ENCODE data around the gene TK1. TPM values are rescaled to one million over a fixed set of nuclear protein-coding genes. Genes with fewer than 3 reads are reported as not detected.

Gene TK1
- polyA plus RNA-seq, 1 of the 3 experiments (the other 2 are of a cell fraction): 112 TPM

- Histone ChIP-seq H3K36me3 (replicated peaks in 1 of 2; ENCODE audit: control insufficient read depth in 1 of 2, insufficient read depth in 2 of 2, low read length in 1 of 2) (no peaks in the 10 kb centered on the region), H2AFZ (ENCODE audit: low read depth) (no peak overlapping the region), H3K9me2 (no peaks in the 10 kb centered on the region), H3F3A (replicated peaks; ENCODE audit: insufficient read depth) (peaks cover 3% of the 10 kb centered on the region), H3K79me2 (ENCODE audit: insufficient read depth) (no peaks in the 10 kb centered on the region), H3K27ac (ENCODE audit: low read depth in 2 of 2, low read length in 1 of 2) (no peak overlapping the region), H3K27me3 (ENCODE audit: insufficient read depth) (no peaks in the 10 kb centered on the region), H3K4me1 (ENCODE audit: control insufficient read depth in 1 of 2, insufficient read depth in 2 of 2, low read depth in 1 of 2, low read length in 1 of 2) (peaks cover 4 to 19% of the 10 kb centered on the region in 2 experiments; a peak in 2 of 4 replicates), H3K9me3 (no peaks in the 10 kb centered on the region), H3K4me3 (ENCODE audit: low read depth in 2 of 2, low read length in 1 of 2) (no peak overlapping the region), H3K4me2 (peak overlapping the region; percentile 37; the same call in 1 of the 2 replicates), H4K20me1 (ENCODE audit: insufficient read depth) (no peaks in the 10 kb centered on the region), H3K9ac (no peak overlapping the region)
- CTCF ChIA-PET: interaction anchor here (0.8 to 2.6 kb wide), 11 partner anchors 9 to 216 kb away, joined by 3 to 16 read pairs (median 4); no protein-coding TSS in a partner anchor
- POLR2A ChIA-PET: interaction anchor here (0.9 kb wide), 1 partner anchor 20 kb away, joined by 3 read pairs; no protein-coding TSS in a partner anchor
- TF ChIP-seq, protein P1, sequence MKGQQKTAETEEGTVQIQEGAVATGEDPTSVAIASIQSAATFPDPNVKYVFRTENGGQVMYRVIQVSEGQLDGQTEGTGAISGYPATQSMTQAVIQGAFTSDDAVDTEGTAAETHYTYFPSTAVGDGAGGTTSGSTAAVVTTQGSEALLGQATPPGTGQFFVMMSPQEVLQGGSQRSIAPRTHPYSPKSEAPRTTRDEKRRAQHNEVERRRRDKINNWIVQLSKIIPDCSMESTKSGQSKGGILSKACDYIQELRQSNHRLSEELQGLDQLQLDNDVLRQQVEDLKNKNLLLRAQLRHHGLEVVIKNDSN (IDR thresholded peaks at IDR 0.05; ENCODE audit: borderline replicate concordance, low read depth): 0 out of 2 replicates have a peak, but pooled peaks have one; percentile 31
- TF ChIP-seq, protein P2, sequence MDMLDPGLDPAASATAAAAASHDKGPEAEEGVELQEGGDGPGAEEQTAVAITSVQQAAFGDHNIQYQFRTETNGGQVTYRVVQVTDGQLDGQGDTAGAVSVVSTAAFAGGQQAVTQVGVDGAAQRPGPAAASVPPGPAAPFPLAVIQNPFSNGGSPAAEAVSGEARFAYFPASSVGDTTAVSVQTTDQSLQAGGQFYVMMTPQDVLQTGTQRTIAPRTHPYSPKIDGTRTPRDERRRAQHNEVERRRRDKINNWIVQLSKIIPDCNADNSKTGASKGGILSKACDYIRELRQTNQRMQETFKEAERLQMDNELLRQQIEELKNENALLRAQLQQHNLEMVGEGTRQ (IDR thresholded peaks at IDR 0.05; ENCODE audit: borderline replicate concordance, low read depth, low read length): no peak
- peak; percentile 90 for TF ChIP-seq MAX (IDR thresholded peaks at IDR 0.05; ENCODE audit: low read depth)
- 0 out of 2 replicates have a peak, but pooled peaks have one; percentile 6 for TF ChIP-seq TCF12 (IDR thresholded peaks at IDR 0.05)
- TF ChIP-seq MXI1 (IDR thresholded peaks at IDR 0.05; ENCODE audit: low read depth, low read length): peak; percentile 65
- TF ChIP-seq NFIC (IDR thresholded peaks at IDR 0.05; ENCODE audit: borderline replicate concordance): peak; percentile 83
- 69% methylated on average over 11 of the region's 11 CpGs for WGBS (ENCODE audit: low lambda C conversion rate)
- DNase-seq: peak; percentile 73
These were observed 42.6 kb downstream of the TK1 start for GRCh38 chr17:78144147-78144719.

DNA sequence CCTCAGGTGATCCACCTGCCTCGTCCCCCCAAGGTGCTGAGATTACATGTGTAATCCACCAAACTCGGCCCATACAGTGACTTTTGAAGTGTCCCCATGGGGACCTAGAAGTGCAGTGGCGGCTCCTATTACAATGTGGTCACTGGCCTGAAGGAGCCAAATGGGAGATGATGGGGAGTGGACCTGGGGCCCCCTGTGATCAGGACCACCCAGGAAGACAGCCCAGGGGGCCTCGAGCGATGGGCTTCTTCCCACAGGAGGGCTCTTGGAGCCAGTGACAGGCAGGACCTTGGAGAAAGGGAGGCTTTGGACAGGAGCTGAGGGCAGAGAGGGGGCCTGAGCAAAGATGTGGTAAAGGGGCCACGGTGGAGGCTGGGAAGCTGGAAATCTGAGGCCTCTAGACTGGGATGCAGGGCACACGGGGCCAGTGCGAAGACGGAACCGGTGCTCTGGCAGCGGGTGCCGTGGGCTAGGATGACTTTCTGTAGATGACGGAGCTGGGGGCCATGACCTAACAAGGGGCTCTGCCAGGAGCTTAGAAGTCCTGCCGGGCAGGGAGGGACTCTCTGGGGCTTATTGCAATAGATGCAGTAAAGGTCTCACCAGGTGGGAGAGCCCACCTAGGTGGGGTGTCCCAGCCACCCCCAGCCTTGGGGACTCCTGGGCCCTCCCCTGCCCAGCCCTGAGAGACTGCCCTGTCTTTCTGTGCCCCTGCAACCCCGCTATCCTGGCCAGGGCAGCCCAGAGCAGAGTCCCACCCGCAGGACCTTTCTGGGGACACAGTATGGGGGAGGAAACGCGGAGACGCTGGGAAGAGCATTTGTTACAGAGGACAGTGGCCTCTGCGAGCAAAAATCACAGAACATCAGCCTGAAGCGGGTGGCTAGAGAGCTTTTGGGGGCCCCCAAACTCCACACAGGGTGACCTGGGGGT is 43.4 kb downstream of the TK1 start:
- Histone ChIP-seq H3K27ac (ENCODE audit: low read depth in 2 of 2, low read length in 1 of 2) (no peak overlapping the region), H3K79me2 (ENCODE audit: insufficient read depth) (no peaks in the 10 kb centered on the region), H3K4me2 (peak overlapping the region; percentile 37; the same call in 1 of the 2 replicates)

More for the DNA sequence above, 43.4 kb downstream of the TK1 start:
- ChIA-PET CTCF (interaction anchor here (0.9 to 2.6 kb wide), 10 partner anchors 9 to 217 kb away, joined by 3 to 16 read pairs (median 4); no protein-coding TSS in a partner anchor), POLR2A (interaction anchor here (0.9 kb wide), 1 partner anchor 21 kb away, joined by 3 read pairs; no protein-coding TSS in a partner anchor)
- no peak overlapping the region for H3K9ac ChIP-seq
- H3K27me3 ChIP-seq (ENCODE audit: insufficient read depth): no peaks in the 10 kb centered on the region
- no peak overlapping the region for H2AFZ ChIP-seq (ENCODE audit: low read depth)
- H3F3A ChIP-seq (replicated peaks; ENCODE audit: insufficient read depth): peaks cover 3% of the 10 kb centered on the region
- H3K36me3 ChIP-seq (replicated peaks in 1 of 2; ENCODE audit: control insufficient read depth in 1 of 2, insufficient read depth in 2 of 2, low read length in 1 of 2): no peaks in the 10 kb centered on the region
- no peak overlapping the region for H3K4me3 ChIP-seq (ENCODE audit: low read depth in 2 of 2, low read length in 1 of 2)
- peaks cover 4 to 19% of the 10 kb centered on the region in 2 experiments; a peak in 2 of 4 replicates for H3K4me1 ChIP-seq (ENCODE audit: control insufficient read depth in 1 of 2, insufficient read depth in 2 of 2, low read depth in 1 of 2, low read length in 1 of 2)
- no peak for DNase-seq
- H4K20me1 ChIP-seq (ENCODE audit: insufficient read depth): no peaks in the 10 kb centered on the region
- 90% methylated on average over 19 of the region's 21 CpGs for WGBS (ENCODE audit: low lambda C conversion rate)
- no peaks in the 10 kb centered on the region for H3K9me2 ChIP-seq
- no peak for TF ChIP-seq MXI1 (IDR thresholded peaks at IDR 0.05; ENCODE audit: low read depth, low read length)
- TF ChIP-seq JUND (IDR thresholded peaks at IDR 0.05): no peak
- no peak for TF ChIP-seq EP300 (IDR thresholded peaks at IDR 0.05; ENCODE audit: borderline replicate concordance in 1 of 2, low read depth in 1 of 2, low read length in 1 of 2)
- no peak for TF ChIP-seq ELF1 (IDR thresholded peaks at IDR 0.05)
- TF ChIP-seq RXRA (IDR thresholded peaks at IDR 0.05; ENCODE audit: borderline replicate concordance, low read depth): no peak
- TF ChIP-seq, protein P2 (IDR thresholded peaks at IDR 0.05; ENCODE audit: borderline replicate concordance, low read depth, low read length): no peak
- no peak for TF ChIP-seq IRF3 (IDR thresholded peaks at IDR 0.05; ENCODE audit: low read depth, low read length)
- no peak for TF ChIP-seq GABPA (IDR thresholded peaks at IDR 0.05; ENCODE audit: low read depth)
- TF ChIP-seq FOXM1 (IDR thresholded peaks at IDR 0.05; ENCODE audit: low read depth): no peak
- no peak for TF ChIP-seq FOXJ3 (CRISPR knock-in tag; IDR thresholded peaks at IDR 0.05)
- TF ChIP-seq GATA2 (CRISPR knock-in tag; IDR thresholded peaks at IDR 0.05): no peak
- TF ChIP-seq EZH2phosphoT487 (IDR thresholded peaks at IDR 0.05; ENCODE audit: borderline replicate concordance, low read depth): no peak
- no peak for TF ChIP-seq NRF1 (IDR thresholded peaks at IDR 0.05; ENCODE audit: low read depth, low read length)
- no peaks in the 10 kb centered on the region for H3K9me3 ChIP-seq

Measured in SK-N-SH (cell line).